Mammary epithelial cell (primary cell): ENCODE results near the gene PRR16.

Source experiments
- CTCF ChIP-seq, 2 donors: IDR thresholded peaks in 1 of 2; conservative IDR thresholded peaks in 1 of 2; 2 replicates each; pipeline ENCODE4 v1.5.1; 2011 to 2012; ENCODE audit warnings: inconsistent platforms in 2 of 2, low read length in 2 of 2, mild to moderate bottlenecking in 2 of 2, control low read depth in 1 of 2, low read depth in 1 of 2; ENCODE audit not compliant: insufficient read depth in 1 of 2; ENCODE audit errors: extremely low read depth in 1 of 2
- EZH2 ChIP-seq: IDR thresholded peaks from 2 replicates; pipeline ENCODE4 v1.6.1; 2012; ENCODE audit warnings: low read length, inconsistent platforms, borderline replicate concordance

GRCh38 chr5:120684213-120684612, 220.1 kb downstream of the PRR16 start:
- TF ChIP-seq CTCF (conservative IDR thresholded peaks at IDR 0.05 in 1 of 2, IDR thresholded peaks at IDR 0.05 in 1 of 2; ENCODE audit: extremely low read depth in 1 of 2, insufficient read depth in 1 of 2, low read depth in 1 of 2, low read length in 2 of 2) (peak; percentile 23 to 33), EZH2 (no peak)
